CD4-positive, alpha-beta T cell (primary cell): ENCODE measurements around the gene SH3GL2. TPM values are rescaled to one million over a fixed set of nuclear protein-coding genes. Genes with fewer than 3 reads are reported as not detected.

Experiments
- ATAC-seq: fragments of 200-7000 bp; cut with Tn5 transposase; one replicate; pipeline ENCODE4 v1.10.0; 2022; ENCODE audit warnings: mild to moderate bottlenecking; ENCODE audit not compliant: poor library complexity
- CTCF ChIA-PET: fragments of 350-600 bp; sonication (Branson Sonifier 250); formaldehyde crosslinking; loops from one replicate; lab custom pipeline; 2021; ENCODE audit warnings: antibody characterized with exemption, inconsistent platforms; lab: Charles Lee
- POLR2A ChIA-PET: fragments of 350-600 bp; sonication (Branson Sonifier 250); formaldehyde crosslinking; loops from one replicate; lab custom pipeline; 2021; ENCODE audit warnings: antibody characterized with exemption, inconsistent platforms; lab: Charles Lee
- DNase-seq, 14 experiments: peaks; one replicate each; pipeline ENCODE4 v3.0.0-alpha.2; 2013 to 2020; ENCODE audit warnings: mixed read lengths in 2 of 14
- H3K27ac ChIP-seq, 2 donors: one replicate each; pipeline versions ENCODE4 v1.5.1 to v1.7.0; 2013; ENCODE audit warnings: low read length in 2 of 2, low read depth in 1 of 2, mild to moderate bottlenecking in 1 of 2
- H3K27me3 ChIP-seq, 2 experiments: 1 replicate in 1 of 2; 2 replicates in 1 of 2; pipeline versions ENCODE4 v1.6.1 to v1.7.0; 2013; ENCODE audit warnings: low read length in 2 of 2, control low read depth in 1 of 2, mild to moderate bottlenecking in 1 of 2, moderate library complexity in 1 of 2; ENCODE audit not compliant: insufficient read depth in 2 of 2, control insufficient read depth in 1 of 2
- H3K36me3 ChIP-seq: one replicate; pipeline ENCODE4 v1.6.1; 2013; ENCODE audit warnings: low read length, control low read depth; ENCODE audit not compliant: insufficient read depth
- H3K4me1 ChIP-seq: one replicate; pipeline ENCODE4 v1.6.1; 2013; ENCODE audit warnings: low read length, control low read depth; ENCODE audit not compliant: insufficient read depth
- H3K4me3 ChIP-seq: one replicate; pipeline ENCODE4 v1.5.1; 2013; ENCODE audit warnings: mild to moderate bottlenecking, low read length, moderate library complexity
- H3K9me3 ChIP-seq, 2 experiments: 1 replicate in 1 of 2; 2 replicates in 1 of 2; pipeline versions ENCODE4 v1.6.1 to v1.7.0; 2013; ENCODE audit warnings: low read length in 2 of 2, mild to moderate bottlenecking in 2 of 2, control low read depth in 1 of 2, moderate library complexity in 1 of 2; ENCODE audit not compliant: control insufficient read depth in 1 of 2, insufficient read depth in 1 of 2
- H3K27ac Mint-ChIP-seq: one replicate; pipeline ENCODE4 v1.8.0; 2020; ENCODE audit warnings: mixed read lengths
- H3K27me3 Mint-ChIP-seq: one replicate; pipeline ENCODE4 v1.8.0; 2021; ENCODE audit warnings: mixed read lengths
- H3K36me3 Mint-ChIP-seq: one replicate; pipeline ENCODE4 v1.8.0; 2021; ENCODE audit warnings: low read depth, mixed read lengths
- H3K4me1 Mint-ChIP-seq: one replicate; pipeline ENCODE4 v1.8.0; 2021; ENCODE audit warnings: low read depth, mixed read lengths
- H3K4me3 Mint-ChIP-seq: one replicate; pipeline ENCODE4 v1.8.0; 2020; ENCODE audit warnings: mild to moderate bottlenecking, mixed read lengths
- H3K9me3 Mint-ChIP-seq: one replicate; pipeline ENCODE4 v1.8.0; 2020; ENCODE audit warnings: mixed read lengths
- CTCF ChIP-seq: fragments of 200-600 bp; IDR thresholded peaks from one replicate; pipeline ENCODE4 v1.8.0; 2022; ENCODE audit warnings: antibody characterized with exemption, mild to moderate bottlenecking
- intact Hi-C, 2 experiments: fragments of 100-400 bp; cut with DNase I in 1 of 2; cut with micrococcal nuclease in 1 of 2; formaldehyde crosslinking; loops; one replicate each; pipeline versions ENCODE4 v1.15.1 to v1.9.0; 2023 to 2025; cut with DNase I, micrococcal nuclease
- total RNA-seq, 174 experiments: library from RNA in 2 of 174; stranded (reverse) in 2 of 174; gene quantifications; one replicate each; pipeline ENCODE4 v1.2.3 and lab custom pipeline; 2021 to 2026

The SH3GL2 gene
- total RNA-seq, 2 experiments from 2014 or later: not detected

- Histone ChIP-seq H3K27ac (no peak overlapping the region), H3K9me3 (peaks cover 0 to 5% of the 10 kb centered on the region in 2 experiments), H3K36me3 (no peaks in the 10 kb centered on the region), H3K4me1 (no peaks in the 10 kb centered on the region), H3K4me3 (no peak overlapping the region), H3K27me3 (no peaks in the 10 kb centered on the region)
- Mint-ChIP-seq H3K27ac (no peak overlapping the region), H3K4me3 (no peak overlapping the region), H3K4me1 (no peaks in the 10 kb centered on the region), H3K27me3 (no peaks in the 10 kb centered on the region), H3K36me3 (no peaks in the 10 kb centered on the region), H3K9me3 (peaks cover 4% of the 10 kb centered on the region)
- ChIA-PET CTCF (no interaction called here), POLR2A (no interaction called here)
- no peak for ATAC-seq
- intact Hi-C loops: no loop called here
- TF ChIP-seq CTCF: no peak
- no peak for DNase-seq
Observed at GRCh38 chr9:17628624-17629023, 49.8 kb downstream of the SH3GL2 start.

- Histone ChIP-seq H3K4me1 (no peaks in the 10 kb centered on the region), H3K27me3 (no peaks in the 10 kb centered on the region), H3K36me3 (no peaks in the 10 kb centered on the region), H3K27ac (no peak overlapping the region), H3K9me3 (peaks cover 0 to 5% of the 10 kb centered on the region in 2 experiments), H3K4me3 (no peak overlapping the region)
- ATAC-seq (no peak), DNase-seq (no peak)
- Mint-ChIP-seq H3K27me3 (no peaks in the 10 kb centered on the region), H3K9me3 (peaks cover 10% of the 10 kb centered on the region), H3K4me1 (no peaks in the 10 kb centered on the region), H3K36me3 (no peaks in the 10 kb centered on the region), H3K4me3 (no peak overlapping the region), H3K27ac (no peak overlapping the region)
- ChIA-PET POLR2A (no interaction called here), CTCF (no interaction called here)
- no peak for TF ChIP-seq CTCF
- intact Hi-C loops: no loop called here
Observed at GRCh38 chr9:17630531-17630949, 51.7 kb downstream of the SH3GL2 start.

GRCh38 chr9:17631396-17631795 lies 52.5 kb downstream of the SH3GL2 start:
- POLR2A ChIA-PET: no interaction called here
- TF ChIP-seq CTCF: no peak
- CTCF ChIA-PET: no interaction called here
- no peaks in the 10 kb centered on the region for H3K36me3 ChIP-seq
- H3K4me1 Mint-ChIP-seq: no peaks in the 10 kb centered on the region
- no peak for DNase-seq
- H3K27me3 Mint-ChIP-seq: no peaks in the 10 kb centered on the region
- no peaks in the 10 kb centered on the region for H3K4me1 ChIP-seq
- no peak overlapping the region for H3K4me3 Mint-ChIP-seq
- intact Hi-C loops: no loop called here
- H3K27me3 ChIP-seq: no peaks in the 10 kb centered on the region
- no peak for ATAC-seq
- H3K9me3 Mint-ChIP-seq: peaks cover 13% of the 10 kb centered on the region
- H3K36me3 Mint-ChIP-seq: no peaks in the 10 kb centered on the region
- no peak overlapping the region for H3K4me3 ChIP-seq
- no peak overlapping the region for H3K27ac ChIP-seq
- H3K27ac Mint-ChIP-seq: no peak overlapping the region
- H3K9me3 ChIP-seq: no peaks in the 10 kb centered on the region
